ENCODE measurements around the gene MRM1.

GRCh38 chr17:36566081-36566480 lies 35.3 kb upstream of the MRM1 start:
- TF ChIP-seq CTCF (IDR thresholded peaks at IDR 0.05) (no peak), POLR2A (IDR thresholded peaks at IDR 0.05) (no peak), EP300 (IDR thresholded peaks at IDR 0.05) (no peak)

All from ovary (tissue), 3 donors.